ENCODE measurements around the gene EPHA10.
"Not testable (repeated sequence)": the region's sequence is repeated elsewhere in the genome, so short reads cannot be mapped to it uniquely, and the experiment has no call there.

The EPHA10 gene

DNA sequence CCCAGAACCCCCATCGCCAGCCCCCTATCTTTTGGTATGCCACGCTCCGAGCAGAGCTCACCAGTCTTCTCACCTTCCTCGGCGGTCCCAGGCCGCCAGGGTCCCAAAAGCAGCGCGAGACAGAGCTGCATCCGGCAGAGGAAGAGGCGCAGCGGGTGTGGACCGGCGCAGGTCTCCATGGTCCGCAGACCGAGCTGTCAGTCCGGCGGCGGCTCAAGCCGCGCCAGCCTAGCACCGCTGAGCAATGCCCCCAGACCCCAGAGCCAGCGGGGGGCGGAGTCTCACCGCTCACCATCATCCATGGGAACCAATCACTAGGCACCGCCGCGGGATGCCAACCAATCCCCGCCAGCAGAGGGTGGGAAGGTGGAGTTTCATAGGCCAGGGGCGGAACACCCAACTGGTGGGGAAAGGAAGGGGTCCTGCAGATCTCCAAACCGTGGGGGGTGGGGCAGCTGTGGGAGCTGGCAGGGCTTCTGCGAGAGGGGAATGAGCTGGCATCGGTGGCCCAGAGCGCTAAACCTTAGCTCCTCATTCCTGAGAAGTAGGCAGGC, at the start of gene EPHA10:
TSS of gene EPHA10 (minus strand) at position 233 of the 554 bp plus-strand sequence. CDS start at position 179, 54 bp downstream.
- DNase-seq = no peak

DNA sequence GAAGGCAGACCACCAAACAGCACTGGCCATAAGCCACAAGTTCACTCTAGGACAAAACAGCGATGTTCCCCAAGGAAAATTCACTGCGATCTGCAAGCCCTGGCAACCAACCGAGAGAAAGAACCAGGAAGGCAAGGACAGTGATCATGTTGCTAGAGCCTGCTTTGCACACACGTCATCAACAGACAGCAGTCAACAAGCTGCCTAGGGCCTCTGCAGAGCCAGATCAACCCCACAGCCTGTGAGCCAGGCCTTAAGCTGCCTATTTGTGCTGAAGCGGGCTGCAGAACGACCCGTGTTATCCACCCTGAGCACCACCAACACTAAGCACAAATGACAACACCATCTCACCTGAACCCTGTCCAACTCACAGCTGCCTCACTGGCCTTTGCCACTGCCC, 49.3 kb upstream of the EPHA10 start:
- DNase-seq = no peak

DNA sequence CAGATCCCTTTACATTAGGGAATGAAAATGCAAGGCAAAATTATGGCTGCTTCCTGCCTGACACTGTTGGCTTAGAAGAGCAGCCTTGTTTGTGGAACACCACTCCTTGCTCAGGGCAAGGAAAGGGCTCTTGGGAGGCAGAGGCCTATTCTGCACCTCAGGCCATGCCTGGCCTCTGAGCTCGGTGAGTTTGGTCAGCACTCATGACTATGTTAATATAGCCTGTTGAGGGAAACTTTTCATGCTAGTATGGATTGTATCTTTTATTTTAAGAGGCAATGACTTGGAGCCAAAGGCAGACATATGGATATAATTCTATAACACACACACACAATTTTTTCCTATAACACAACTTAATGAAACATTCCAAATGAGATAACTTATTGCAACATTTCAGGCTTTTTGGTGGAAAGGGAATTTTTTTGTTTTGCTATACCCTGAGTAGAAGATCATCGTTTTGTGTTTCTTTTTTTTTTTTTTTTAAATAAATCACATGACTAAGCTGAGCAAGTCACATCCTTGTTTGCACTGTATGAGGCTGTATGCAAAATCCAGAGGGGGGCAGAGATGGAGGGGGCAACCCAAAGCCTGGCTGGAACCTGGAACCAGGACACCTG, 48.7 kb upstream of the EPHA10 start:
- DNase-seq = no peak

DNA sequence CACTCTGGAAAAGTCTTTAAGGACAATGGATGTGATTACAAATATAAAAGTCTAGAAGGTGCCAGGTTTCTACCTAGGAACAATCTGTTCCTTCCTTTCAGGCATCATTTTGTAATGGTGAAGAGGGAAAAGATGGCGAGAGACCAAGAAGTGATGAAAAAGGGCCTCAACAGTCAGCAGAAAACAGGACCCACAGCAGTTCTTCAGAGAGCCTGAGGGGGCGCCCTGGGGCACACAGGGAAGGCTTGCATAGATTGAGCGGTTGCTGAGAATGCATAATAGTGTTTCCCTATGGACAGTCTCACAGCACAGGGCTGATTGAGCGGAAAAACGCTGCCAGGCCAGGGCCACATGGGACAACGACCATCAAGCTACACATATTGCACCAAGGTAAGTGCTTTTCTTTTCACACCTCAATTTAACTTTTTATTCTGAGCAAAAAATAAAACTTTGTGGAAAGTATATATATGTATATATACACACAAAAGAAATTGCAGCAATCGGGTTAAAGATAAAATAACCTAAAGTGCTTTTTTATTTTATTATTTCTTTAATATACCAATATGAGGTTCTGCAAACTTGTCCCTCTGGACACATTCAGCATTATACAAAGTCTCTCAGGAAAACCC, 46.2 kb upstream of the EPHA10 start:
- peak; percentile 28 for DNase-seq

DNA sequence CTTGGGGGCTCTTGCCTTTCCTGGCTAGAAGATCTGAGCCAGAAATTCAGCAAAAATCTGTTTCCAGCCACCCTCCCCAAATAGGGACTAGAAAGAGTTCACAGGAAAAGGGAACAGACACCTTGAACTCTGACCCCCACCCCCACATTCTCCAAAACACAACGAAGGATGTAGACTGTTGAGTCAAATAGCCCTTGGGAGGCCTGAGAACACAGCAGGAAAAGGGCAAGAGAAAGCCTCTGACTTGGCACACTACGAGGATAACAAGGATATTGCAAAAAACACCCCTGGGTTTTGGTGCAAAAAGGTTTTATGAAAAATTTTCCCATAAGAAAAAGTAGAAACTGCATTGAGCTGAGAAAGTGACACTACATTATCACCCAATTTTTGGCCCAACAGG, 45.0 kb upstream of the EPHA10 start:
- no peak for DNase-seq

DNA sequence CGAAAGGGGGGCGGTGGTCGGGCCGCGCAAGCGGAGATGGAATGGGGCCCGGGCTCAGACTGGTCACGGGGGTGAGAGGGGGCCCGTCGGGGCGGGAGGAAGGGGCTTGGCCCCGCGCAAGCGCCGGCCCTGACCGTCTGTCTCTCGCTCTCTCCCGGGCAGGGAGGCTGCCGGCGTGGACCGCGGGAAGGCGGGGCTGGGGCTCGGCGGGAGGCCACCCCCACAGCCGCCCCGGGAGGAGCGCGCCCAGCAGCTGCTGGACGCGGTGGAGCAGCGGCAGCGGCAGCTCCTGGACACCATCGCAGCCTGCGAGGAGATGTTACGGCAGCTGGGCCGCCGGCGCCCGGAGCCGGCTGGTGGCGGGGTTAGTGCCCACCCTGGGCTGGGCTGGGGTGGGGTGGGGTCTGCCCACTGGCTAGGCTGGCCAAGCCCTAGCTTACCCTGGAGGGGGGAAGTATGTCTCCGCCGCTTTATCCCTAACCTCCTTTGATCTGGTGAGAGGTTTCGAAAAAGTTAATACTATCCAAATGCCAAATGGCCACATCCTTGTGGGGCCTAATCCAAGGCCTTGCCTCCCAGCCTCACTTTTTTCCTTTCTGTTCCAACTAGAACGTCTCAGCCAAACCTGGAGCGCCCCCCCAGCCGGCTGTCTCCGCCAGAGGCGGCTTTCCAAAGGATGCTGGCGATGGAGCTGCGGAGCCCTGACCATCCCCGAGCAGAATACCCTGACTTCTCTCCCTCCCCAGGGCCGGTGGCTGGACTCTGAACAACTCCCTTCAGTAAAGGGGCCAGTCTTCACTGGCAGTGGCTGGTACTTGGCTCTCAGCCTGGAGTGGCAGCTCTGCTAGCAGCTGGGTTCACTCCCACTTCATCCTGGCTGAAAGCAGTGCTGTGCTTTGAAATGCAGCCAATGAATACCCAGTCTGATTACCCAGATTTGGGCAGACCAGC, 43.7 kb upstream of the EPHA10 start:
- DNase-seq = peak; percentile 76

DNA sequence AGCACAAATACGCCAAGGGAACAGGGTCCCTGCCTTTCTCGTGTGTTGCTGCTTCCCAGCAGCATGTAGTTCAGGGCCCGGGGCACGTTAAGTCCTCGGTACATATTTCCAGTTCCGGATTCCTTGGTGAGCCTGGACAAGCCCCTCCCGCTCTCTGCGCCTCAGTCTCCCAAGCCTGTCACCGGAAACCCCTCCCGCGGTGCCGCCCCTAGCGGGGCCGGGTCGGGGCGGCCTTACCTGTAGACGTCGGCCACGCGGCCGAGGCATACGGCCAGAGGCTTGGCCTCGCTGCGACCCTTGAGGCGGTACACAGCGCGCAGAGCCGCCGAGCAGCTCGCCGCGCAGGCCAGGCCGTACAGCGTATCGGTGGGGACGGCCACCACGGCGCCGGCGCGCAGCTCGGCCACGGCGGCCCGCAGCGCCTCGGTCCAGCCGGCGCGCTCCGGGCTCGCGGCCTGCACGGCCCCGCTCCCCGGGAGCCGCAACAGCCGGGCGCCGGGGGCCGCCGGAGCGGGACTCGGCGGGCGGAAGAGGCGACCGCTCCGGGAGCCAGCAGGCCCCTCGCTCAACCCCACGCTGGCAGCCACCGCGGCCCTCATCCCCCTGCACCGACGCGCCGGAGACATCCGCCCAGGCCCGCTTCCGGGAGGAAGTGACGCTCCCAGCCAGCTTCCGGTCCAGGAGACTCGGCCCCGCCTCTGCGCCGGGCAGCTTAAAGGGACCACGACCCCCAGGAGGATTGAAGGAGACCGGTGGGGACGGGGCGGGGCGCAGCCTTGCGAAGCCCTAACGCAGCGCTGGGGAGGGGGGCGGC, 42.8 kb upstream of the EPHA10 start, which contains the start of the genes C1orf122 and YRDC:
TSS of gene C1orf122 (plus strand) at position 236 of the 814 bp plus-strand sequence. CDS start 615 bp downstream, outside the sequence.
TSS of gene YRDC (minus strand) at position 654 of the 814 bp plus-strand sequence. CDS start at position 626, 28 bp downstream.
- DNase-seq = peak; percentile 81

DNA sequence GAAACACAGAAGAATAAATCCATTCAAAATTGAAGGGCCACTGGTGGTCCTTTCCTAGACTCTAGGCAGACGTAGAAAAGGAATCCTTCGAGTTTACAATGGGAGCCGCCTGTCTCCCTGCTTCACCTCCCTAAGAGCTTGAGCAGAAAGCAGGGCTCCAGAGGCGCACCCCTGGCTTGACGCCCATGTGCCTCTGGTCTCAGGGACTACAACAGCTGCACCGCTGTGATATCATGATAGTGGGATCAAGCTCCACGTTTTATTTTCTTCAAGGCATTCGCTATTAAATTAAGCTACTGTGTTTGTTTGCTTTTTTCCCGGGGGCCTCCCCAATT, 42.3 kb upstream of the EPHA10 start:
- DNase-seq = no peak

DNA sequence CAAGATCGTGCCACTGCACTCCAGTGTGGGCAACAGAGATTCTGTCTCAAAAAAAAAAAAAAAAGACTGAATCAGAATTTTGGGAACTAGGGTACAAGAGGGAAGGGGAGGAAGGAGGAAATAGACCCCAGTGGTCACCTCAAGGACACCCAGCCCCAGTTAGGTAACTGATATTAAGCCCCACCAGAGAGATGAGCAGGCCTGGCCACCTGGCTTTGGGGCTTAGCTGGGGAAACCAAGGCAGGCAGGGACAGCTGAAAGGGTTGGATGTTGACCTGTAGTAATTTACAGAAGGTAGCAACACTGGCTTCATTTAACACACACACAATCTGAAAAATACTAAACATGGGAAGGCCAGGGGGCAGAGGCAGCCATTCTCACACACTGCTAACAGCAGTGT, 37.5 kb upstream of the EPHA10 start:
- no peak for DNase-seq

DNA sequence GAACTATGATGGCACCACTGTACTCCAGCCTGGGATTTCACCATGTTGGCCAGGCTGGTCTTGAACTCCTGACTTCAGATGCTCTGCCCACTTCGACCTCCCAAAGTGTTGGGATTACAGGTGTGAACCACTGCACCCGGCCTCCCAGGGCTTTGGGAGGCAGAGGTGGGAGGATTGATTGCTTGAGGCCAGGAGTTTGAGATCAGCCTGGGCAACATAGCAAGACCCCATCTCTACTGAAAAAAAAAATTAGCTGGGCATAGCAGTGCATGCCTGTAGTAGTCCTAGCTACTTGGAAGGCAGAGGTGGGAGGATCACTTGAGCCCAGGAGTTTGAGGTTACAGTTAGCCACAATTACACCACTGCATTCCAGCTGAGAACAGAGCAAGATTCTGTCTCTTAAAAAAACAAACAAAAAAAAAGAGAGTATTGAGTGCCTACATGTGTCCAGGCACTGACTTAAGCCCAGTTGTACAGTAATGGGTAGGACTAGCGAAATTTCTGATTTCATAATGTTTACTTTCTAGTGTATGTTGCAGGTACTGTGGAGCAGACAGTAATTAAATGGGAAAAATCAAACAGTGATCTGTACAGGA, 32.9 kb upstream of the EPHA10 start:
- no peak for DNase-seq

DNA sequence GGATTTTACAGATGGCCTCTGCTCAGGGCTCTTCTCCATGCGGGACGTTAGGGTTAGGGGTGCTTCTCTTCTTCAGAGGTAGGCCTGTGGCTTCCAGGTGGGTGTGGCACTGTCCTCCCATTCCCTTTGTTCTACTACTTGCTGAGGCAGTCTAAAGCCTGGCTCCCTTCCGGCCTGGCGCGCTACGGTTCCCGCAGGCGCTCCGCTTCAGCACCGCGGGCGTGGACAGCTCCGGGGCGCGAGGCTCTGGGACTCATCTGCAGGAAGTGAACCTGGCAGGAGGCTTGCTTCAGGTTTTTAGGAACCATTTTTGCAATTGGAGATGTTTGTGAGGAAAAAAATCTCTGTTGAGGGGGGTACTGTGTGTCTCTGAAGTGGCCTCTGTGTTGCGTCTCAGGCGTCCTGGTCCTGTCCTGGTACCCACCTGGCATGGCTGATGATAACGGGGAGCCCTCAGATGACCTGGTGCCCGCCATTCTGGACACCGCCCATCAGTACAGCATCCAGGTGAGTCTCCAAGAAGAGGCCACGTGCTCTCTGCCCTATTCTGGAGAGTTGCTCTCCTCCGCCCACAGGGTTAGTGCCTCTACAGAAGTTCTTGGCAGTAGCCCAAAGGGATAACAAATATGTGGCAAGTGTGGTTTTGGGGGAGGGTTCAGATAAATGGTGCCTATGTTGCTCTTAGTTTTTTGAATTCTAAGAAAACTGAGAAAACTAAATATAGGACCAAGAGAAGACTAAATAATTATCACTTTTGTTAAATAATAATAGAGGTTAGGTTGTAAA, 30.6 kb upstream of the EPHA10 start:
- DNase-seq = no peak

DNA sequence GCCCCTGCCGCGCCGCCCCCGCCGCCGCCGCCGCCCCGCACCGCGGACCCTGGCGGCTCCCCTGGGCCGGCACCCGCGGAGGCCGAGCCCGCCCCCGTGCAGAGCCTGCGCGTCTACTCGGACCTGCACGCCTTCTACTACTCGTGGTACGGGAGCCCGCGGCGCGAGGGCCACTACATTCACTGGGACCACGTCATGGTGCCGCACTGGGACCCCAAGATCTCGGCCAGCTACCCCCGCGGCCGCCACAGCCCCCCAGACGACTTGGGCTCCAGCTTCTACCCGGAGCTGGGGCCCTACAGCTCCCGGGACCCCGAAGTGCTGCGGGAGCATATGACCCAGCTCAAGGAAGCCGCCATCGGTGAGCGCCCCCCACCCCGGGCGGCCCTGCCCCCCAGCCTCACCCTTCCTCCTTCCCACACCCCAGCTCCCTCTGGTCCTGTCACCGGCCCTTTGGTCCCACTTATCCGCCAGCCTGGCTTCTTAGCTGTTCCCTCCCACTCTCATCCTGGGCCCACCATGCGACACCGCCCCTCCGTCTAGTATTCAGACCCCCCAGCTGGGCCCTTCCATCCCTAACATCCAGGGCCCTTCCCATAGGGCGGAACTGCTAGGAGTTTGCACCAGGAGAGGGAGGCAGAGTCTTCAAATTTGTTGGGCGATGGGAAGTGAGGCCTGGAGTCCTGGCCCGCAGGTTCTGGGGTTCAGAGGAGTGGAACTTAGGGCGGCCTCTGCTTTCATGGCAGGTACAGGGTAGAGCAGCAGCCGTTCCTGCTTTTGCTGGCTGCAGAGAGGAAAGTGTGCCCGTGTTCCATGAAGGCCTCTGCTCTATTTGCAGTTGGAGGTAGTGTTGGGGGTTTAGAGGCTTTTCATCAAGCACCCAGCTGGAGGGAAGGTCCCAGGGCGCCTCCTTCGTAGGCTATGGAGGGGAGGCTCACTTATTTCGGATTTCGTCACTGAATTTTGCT, 29.7 kb upstream of the EPHA10 start:
- no peak for DNase-seq

DNA sequence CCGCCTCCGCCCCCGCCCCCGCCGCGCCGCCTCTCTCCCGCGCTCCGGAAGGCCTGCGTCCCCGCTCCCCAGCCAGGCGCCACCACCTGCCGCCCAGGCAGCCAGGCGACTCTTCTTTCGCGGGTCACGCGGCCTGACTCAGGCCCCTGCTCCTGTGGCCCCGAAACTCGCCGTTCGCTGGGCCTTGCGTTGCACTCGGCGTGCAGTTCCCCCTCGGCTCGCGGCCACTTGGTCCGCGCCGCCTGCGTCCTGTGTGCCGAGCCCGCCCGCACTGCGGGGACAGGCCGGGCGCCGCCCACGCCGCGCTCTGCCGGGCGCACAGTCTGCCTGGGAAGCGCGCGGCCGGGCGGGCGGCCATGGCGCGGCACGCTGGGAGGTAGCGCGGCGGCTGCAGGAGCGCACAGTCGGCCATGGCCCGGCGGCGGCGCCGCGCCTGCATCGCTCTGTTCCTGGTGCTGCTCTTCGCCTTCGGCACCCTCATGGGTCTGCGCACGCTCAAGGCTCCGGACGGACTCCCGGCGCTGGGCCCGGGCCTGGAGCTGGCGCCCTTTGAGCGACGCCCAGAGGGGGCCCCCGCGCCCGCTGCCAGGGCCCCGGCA, 29.0 kb upstream of the EPHA10 start, which contains the start of gene MANEAL:
TSS of gene MANEAL (plus strand) at position 75 of the 599 bp plus-strand sequence. CDS start at position 411, 336 bp downstream.
- DNase-seq = peak; percentile 54

DNA sequence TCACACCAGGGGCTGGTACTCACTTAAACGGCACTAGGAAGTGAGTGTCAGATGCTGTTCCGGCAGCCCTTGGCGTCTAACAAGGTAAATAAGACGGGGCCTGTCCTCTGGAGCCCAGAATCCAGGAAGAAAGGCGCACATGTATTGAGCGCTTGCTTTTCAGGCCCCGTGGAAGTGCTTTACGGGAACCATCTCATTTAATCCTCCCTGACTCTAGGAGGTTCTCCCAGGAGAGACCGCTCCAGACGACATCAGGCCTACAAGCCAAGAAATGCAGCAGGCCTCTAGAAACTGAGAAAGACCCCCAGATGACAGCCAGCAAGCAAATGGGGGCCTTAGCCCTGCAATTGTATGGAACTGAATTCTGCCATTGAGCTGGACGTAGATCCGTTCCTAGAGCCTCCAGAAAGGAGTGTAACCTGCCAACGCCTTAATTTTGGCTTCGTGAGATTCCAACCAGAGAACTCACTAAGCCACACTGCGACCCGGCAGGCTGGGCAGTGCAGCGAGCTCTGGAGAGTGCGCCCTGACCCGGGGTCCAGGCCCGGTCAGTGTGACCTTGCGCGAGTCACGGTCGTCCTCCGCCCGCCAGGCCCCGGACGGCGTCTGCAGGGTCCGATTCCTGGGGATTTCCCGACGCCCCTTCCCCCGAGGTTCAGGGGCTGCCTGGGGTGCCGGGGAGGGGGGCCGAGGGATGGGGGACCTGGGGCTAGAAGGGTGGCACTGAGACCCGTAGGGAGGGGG, 28.2 kb upstream of the EPHA10 start:
- no peak for DNase-seq

DNA sequence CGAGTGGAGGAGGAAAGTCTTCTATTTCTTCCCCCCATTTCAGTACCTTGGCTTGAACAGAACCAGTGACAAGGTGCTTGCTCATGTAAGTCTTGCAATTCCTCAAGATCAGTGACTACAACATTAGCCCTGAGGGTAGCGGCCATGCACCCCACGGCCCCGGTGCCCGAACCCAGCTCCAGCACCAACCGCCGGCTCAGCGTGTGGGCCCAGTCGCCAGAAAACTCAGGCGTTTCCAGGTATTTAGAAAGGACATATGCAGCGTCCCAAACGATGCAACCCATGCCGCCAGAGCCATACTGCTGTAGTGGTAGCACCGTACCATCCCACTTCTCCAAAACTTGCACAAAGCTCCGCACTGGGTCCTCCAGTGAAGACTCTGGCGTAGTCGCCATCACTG, 17.6 kb upstream of the EPHA10 start:
- no peak for DNase-seq

DNA sequence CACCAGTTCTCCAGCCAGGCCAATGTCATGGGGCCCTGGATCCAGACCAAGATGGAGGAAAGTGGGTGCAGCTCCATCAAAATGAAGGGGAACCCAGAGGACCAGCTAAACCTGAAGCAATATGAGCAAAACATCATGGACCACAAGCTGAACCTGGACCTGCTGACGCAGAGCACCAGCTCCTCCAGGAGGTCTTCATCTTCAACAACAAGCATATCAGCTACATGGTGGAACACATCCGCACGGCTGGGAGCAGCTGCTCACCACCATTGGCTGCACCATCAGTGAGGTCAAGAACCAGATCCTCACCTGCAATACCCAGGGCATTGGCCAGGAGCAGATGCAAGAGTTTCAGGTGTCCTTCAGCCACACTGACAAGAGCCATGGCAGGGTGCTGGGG, 13.7 kb upstream of the EPHA10 start:
- DNase-seq = no peak

DNA sequence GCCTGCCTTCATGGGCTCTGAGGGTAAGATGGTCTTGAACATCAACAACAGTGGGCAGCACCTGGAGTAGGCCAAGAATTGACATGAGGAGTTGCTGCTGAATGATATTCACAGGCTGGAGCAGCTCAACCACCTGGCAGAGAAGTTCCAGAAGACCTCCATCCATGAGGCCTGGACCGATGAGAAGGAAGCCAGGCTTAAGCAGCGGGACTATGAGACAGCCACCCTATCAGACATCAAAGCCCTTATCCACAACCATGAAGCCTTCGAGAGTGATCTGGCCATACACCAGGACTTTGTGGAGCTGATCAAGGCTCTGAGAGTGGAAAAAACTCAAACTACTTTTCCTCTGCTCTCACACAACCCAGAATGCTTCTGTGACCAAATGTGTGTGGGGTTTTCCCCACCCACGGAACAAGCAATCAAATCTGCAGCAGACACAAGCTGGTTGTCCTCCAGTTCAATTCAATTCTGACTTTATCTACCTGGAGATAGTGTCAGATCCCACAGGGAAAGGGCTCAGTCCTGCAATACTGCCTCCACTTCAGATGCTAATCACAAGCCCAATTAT, 12.1 kb upstream of the EPHA10 start:
- no peak for DNase-seq

DNA sequence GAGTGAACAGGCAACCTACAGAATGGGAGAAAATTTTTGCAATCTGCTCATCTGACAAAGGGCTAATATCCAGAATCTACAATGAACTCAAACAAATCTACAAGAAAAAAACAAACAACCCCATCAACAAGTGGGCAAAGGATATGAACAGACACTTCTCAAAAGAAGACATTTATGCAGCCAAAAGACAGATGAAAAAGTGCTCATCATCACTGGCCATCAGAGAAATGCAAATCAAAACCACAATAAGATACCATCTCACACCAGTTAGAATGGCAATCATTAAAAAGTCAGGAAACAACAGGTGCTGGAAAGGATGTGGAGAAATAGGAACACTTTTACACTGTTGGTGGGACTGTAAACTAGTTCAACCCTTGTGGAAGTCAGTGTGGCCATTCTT, 6.5 kb upstream of the EPHA10 start:
- DNase-seq = not testable (repeated sequence)

All from T1000 (cell line).